Activated CD4-positive, alpha-beta T cell treated with anti-CD3 and anti-CD28 coated beads, Interleukin-10, Interleukin-2, amounts not matched to agents 100 ng/mL and 50 ng/mL, durations not matched to agents 16 hours and 8 hours (primary cell): ENCODE data around the gene AHDC1.
"Not testable (repeated sequence)": the region's sequence is repeated elsewhere in the genome, so short reads cannot be mapped to it uniquely, and the experiment has no call there.

ENCODE experiments used
- DNase-seq: peaks from one replicate; pipeline ENCODE4 v3.0.0-alpha.2; 2020

AHDC1 gene

GRCh38 chr1:27562534-27563340, 41.2 kb downstream of the AHDC1 start:
- DNase-seq: no peak

- DNase-seq: no peak
Observed at GRCh38 chr1:27562021-27562420, 41.9 kb downstream of the AHDC1 start.

DNA sequence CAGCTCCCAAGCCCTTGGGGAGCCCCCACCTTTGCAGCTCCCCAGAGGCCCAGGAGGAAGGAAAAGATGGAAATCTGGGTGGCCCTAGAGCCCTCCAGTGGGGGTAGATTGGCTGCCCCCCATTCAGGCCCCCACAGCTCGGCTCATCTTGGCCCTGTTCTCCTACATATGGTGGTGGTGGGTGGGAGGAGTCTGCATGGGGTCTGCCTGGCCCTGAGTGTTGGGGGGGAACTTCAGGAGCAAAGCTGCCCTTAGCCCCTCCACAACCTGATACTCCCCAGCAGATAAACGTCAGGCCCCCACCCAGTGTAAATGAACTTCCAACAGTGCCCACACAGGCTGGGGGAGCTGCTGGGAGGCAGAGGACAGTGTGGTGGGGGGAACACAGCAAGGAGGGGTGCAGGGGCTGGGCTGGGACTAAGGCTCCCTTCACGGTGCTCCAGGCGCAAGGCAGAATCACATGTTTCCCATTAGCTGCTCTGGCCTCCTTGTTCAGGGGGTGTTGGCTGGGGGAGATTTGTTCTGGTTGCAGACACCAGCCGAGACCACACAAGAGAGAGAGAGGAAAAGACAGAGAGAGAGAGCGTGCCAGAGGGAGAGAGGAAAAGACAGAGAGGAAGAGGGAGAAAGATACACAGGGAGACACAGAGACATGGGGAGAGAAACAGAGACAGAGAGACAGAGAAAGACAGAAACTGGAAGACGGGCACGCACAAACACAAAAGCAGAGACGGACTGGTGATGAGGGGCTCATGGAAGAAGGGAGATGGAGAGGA, 42.6 kb downstream of the AHDC1 start:
- no peak for DNase-seq

DNA sequence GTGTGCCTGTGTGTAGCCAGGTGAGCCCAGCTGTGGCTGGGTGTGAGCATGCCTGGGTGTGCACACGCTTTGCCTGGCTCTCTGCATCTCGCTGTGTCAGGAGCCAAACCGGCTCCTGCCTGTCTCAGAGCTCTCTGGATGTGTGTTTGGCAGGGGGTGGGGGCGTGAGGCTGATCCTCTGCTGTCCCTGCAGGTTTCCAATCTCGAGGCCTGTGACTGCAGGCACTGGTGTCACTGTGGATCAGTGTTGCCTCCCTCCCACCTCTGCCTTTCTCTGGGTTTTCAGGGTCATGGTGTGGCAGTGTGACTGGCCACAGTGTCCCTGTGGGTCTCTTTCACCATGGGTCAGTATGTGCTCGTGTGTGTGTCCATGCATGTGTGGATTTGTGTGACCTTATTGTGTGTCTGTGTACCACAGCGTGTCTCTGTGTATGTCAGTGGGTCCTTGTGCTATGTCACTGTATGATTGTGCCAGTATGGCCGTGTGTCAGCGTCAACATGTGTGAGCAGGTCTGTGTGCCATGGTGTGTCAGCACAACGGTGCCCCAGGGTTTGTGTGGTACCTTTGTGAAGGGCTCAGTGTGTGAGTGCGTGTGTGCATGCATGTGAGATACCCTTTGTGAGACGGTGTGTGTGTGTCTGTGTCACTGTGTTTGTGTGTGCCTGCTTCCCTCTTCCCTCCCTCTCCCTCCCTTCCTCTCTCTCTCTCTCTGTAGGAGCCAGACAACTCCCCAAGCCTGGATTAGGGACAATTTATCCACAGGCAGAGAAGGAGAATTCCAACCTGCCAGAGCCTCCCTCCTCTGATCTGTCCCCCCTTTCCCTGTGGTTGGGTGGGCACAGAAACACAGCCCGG, 43.4 kb downstream of the AHDC1 start:
- no peak for DNase-seq

- no peak for DNase-seq
Observed at GRCh38 chr1:27559466-27560030, 44.4 kb downstream of the AHDC1 start.

DNA sequence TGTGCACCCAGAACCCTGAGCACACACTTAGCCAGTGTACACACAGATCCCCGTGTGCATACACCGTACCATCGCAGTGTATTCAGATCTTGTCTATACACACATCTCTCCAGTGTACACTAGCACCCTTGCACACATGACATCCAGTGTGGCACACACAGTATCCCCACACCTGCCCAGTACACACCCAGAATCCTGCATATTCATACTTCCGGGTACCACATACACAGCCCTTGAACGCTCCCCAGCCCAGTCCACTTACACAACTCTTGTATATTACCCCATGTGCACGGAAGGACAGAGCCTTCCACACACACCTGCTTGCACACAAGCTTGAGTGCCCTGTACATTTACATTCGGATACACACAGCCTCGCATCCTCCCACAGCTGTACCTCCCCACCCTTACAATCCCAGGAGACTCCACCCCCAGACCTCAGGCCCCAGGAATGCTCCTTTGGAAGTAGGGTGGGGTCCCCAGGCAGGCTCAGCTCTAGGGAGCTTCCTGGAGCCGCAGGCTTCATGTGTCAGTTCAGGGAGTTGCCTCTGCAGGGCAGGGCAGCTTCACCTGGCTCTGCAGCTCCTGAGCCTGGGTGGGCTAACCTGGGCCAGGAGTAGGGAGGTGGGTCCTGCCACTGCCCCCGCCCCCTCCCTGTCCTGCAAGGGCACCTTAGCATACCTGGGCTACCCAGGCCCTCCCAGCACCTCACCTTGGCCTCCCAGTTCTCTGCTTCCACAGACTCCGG, 46.2 kb downstream of the AHDC1 start:
- no peak for DNase-seq

- peak; percentile 80 for DNase-seq
Observed at GRCh38 chr1:27556781-27557595, 47.0 kb downstream of the AHDC1 start.

DNA sequence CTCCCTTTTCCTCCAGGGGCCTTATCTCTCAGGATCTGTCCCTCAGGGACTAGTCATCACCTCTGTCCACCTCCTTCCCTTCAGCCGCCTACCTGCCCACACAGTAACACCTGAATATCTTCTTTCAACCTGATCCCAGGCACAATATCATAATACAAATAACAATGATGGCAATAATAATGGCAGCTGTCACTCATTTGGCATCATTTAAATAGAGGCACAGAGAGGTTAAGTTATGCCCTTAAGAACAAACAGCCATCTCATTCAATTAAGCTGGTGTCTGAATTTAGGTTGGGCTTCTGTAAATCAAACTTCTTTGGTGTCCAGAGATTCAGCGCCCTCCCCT, 47.5 kb downstream of the AHDC1 start:
- no peak for DNase-seq

DNA sequence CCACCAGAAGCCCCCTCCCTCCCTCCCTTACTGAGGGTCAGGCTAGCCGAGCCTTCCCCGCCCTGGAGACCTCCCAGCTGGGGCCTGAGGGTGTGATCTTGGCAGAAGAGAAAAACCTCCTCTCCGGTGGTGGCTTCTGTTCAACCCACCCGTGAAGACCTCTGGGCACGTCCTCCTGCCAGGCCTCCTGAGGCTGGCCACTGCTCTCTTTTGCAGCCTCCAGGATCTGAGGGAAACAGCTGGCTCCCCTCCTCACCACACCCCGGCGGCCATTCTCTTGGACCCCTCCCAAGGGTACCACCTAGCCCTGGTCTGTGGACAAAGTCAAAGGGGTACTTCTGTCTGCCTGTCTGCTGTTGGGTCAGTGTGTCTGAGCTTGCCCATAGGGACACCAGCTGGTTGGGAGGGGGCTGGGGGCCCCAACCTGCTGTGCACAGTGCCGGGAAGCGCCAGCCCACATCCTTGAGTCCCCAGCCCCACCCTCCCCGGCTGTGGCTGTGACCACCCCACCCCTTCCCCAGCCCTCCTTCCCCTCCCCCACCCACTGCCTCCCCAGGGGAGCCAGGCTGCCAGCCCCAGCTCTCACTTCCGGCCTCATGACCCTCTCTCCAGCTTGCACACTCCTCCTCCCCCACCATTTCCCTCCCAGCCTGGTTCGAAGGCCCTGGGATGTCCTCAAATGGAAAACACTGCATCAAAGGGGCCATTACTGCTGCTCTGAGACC, 48.1 kb downstream of the AHDC1 start:
- peak; percentile 53 for DNase-seq

GRCh38 chr1:27554759-27555699, 48.9 kb downstream of the AHDC1 start:
- no peak for DNase-seq

DNA sequence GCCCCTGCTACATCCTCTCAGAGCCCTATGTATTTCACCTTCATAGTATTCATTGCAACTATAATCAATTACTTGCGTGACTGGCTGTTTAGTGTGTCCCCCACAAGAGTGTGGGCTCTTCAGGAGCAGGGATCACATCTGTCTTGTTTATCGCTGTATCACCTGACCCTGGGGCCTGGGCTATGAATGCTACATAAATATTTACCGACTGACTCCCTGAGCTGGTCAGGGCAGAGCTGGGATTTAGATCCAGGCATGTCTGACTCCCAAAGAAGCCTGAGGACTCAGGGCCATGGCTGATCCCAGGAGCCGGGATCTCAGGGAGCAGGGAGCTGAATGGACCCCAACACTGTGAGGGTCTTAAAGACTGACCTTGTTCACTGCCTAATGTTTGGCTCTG, 49.7 kb downstream of the AHDC1 start:
- DNase-seq: no peak

DNA sequence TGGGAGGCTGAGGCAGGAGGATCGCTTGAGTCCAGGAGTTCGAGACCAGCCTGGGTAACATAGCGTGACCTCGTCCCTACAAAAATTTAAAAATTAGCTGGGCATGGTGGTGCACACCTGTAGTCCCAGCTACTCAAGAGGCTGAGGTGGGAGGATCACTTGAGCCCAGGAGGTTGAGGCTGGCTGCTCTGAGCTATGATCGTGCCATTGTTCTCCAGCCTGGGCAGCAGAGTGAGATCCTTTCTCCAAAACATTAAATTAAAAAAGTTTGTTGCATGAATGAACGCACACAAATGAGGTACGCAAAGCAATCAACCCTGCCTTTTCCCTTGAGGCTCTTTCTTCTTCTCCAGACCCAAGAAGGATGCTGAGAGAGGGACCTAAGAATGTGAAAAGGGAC, 50.1 kb downstream of the AHDC1 start:
- not testable (repeated sequence) for DNase-seq

- DNase-seq: no peak
Observed at GRCh38 chr1:27552911-27553420, 51.0 kb downstream of the AHDC1 start.

GRCh38 chr1:27551953-27552312, 52.0 kb downstream of the AHDC1 start:
- no peak for DNase-seq

GRCh38 chr1:27551170-27551952, 52.6 kb downstream of the AHDC1 start:
- no peak for DNase-seq

DNA sequence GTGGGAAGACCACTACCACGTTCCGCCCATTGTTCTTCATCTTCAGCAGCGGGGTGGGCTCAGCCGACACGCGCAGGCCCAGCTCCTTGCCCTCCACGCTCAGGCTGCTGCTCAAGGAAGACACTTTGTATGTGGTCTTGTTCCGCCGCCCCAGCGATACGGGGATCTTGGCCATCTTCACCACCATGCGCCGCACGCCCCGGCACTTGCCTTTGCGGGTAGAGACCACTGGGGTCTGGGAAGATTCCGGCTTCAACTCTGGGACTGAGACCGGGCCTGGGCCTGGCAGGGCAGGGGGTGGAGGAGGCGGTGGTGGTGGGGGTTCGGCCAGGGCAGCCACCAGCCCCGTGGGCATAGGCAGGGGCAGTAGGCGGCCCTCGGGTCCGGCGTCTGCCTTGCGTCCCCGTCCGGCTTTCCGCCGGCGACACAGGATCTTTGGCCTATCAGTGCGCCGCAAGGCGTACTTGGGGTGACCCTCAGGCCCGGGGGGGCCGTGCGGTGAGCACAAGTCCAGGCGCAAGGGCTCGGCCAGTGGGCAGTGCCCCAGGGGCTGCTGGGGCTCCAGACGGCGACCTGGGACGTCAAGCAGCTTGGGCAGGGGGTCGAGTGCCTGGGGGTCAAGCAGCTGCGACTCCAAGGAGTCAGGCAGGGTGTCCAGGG, 53.3 kb downstream of the AHDC1 start:
- DNase-seq: no peak

DNA sequence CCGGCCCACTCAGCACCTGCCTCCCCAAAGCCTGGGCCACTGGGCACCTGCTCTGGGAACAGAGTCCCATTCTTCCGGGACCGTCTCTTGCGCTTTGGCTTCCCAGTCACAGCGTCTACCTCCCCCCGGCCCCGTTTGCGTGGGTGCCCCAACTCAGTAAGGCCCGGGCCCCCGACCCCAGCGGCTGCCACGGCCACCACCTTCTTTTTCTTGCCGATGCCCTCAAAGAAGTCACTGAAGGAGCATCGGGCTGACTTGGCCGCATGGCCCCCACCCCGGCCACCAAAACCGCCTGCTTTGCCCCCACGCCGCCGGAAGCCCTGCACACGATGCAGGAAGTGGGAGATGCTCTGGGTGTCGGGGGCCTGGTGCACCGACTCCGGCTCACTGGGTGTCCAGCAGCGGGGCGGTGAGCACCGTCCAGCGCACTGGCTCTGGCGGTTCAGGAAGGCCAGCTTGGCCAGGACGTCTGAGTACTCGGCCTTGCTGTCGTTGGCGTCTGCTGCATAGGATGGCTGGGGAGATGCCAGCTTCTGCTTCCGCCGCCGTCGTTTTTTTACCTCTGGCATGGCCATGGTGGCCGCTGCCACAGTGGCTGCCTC, 54.0 kb downstream of the AHDC1 start:
- DNase-seq: no peak
